Activated CD8-positive, alpha-beta T cell treated with anti-CD3 and anti-CD28 coated beads for 36 hours (primary cell): ENCODE measurements around the gene ARHGAP26. TPM values are rescaled to one million over a fixed set of nuclear protein-coding genes. Genes with fewer than 3 reads are reported as not detected.

Experiments
- ATAC-seq: fragments of 200-7000 bp; cut with Tn5 transposase; one replicate; pipeline ENCODE4 v1.10.0; 2021; ENCODE audit warnings: mild to moderate bottlenecking, moderate library complexity
- CTCF ChIA-PET: fragments of 350-600 bp; sonication (Branson Sonifier 250); formaldehyde crosslinking; loops from one replicate; lab custom pipeline; 2021; ENCODE audit warnings: antibody characterized with exemption; lab: Charles Lee
- POLR2A ChIA-PET: fragments of 350-600 bp; sonication (Branson Sonifier 250); formaldehyde crosslinking; loops from one replicate; lab custom pipeline; 2021; ENCODE audit warnings: antibody characterized with exemption; lab: Charles Lee
- DNase-seq: peaks from one replicate; pipeline ENCODE4 v3.0.0-alpha.2; 2020
- H3K27ac Mint-ChIP-seq: one replicate; pipeline ENCODE4 v1.8.0; 2021; ENCODE audit warnings: mild to moderate bottlenecking, mixed read lengths
- H3K27me3 Mint-ChIP-seq: one replicate; pipeline ENCODE4 v1.8.0; 2021; ENCODE audit warnings: mixed read lengths
- H3K36me3 Mint-ChIP-seq: one replicate; pipeline ENCODE4 v1.8.0; 2021; ENCODE audit warnings: low read depth, mixed read lengths
- H3K4me1 Mint-ChIP-seq: one replicate; pipeline ENCODE4 v1.8.0; 2021; ENCODE audit warnings: low read depth, mixed read lengths
- H3K4me3 Mint-ChIP-seq: one replicate; pipeline ENCODE4 v1.8.0; 2021; ENCODE audit warnings: mild to moderate bottlenecking, moderate library complexity, mixed read lengths
- H3K9me3 Mint-ChIP-seq: one replicate; pipeline ENCODE4 v1.8.0; 2021; ENCODE audit warnings: mixed read lengths
- CTCF ChIP-seq: fragments of 200-600 bp; IDR thresholded peaks from one replicate; pipeline ENCODE4 v1.8.0; 2022; ENCODE audit warnings: antibody characterized with exemption, mild to moderate bottlenecking
- intact Hi-C: fragments of 100-400 bp; cut with micrococcal nuclease; formaldehyde crosslinking; loops from one replicate; pipeline ENCODE4 v1.10.0; 2022
- total RNA-seq, 2 experiments: library from RNA; stranded (reverse); gene quantifications; one replicate each; pipeline ENCODE4 v1.2.3, GENCODE V29; 2021

Gene ARHGAP26
- total RNA-seq, 2 experiments from 2014 or later = 12.7 to 18.0 TPM

GRCh38 chr5:142911775-142912174 lies 141.6 kb downstream of the ARHGAP26 start:
- Mint-ChIP-seq H3K36me3 (peaks cover 15% of the 10 kb centered on the region), H3K9me3 (no peaks in the 10 kb centered on the region), H3K4me3 (no peak overlapping the region), H3K27ac (no peak overlapping the region), H3K27me3 (no peaks in the 10 kb centered on the region), H3K4me1 (no peaks in the 10 kb centered on the region)
- intact Hi-C loops = no loop called here
- no peak for TF ChIP-seq CTCF
- CTCF ChIA-PET = interaction anchor here (0.7 to 1.0 kb wide), 3 partner anchors 14 to 213 kb away, joined by 3 read pairs; no protein-coding TSS in a partner anchor
- ATAC-seq (no peak), DNase-seq (no peak)
- POLR2A ChIA-PET = no interaction called here

GRCh38 chr5:142913728-142914338 lies 143.7 kb downstream of the ARHGAP26 start:
- H3K9me3 Mint-ChIP-seq = no peaks in the 10 kb centered on the region
- ChIA-PET POLR2A (interaction anchor here (0.9 kb wide), 1 partner anchor 12 kb away, joined by 3 read pairs; no protein-coding TSS in a partner anchor), CTCF (interaction anchor here (0.9 to 3.1 kb wide), 6 partner anchors 15 to 215 kb away, joined by 3 to 13 read pairs (median 5); no protein-coding TSS in a partner anchor)
- no peak overlapping the region for H3K27ac Mint-ChIP-seq
- intact Hi-C loops = no loop called here
- DNase-seq (no peak), ATAC-seq (no peak)
- no peaks in the 10 kb centered on the region for H3K4me1 Mint-ChIP-seq
- no peak for TF ChIP-seq CTCF
- no peaks in the 10 kb centered on the region for H3K27me3 Mint-ChIP-seq
- no peak overlapping the region for H3K4me3 Mint-ChIP-seq
- peaks cover 7% of the 10 kb centered on the region for H3K36me3 Mint-ChIP-seq

GRCh38 chr5:142915038-142915437 lies 144.9 kb downstream of the ARHGAP26 start:
- no peak overlapping the region for H3K4me3 Mint-ChIP-seq
- no peak overlapping the region for H3K27ac Mint-ChIP-seq
- no peaks in the 10 kb centered on the region for H3K27me3 Mint-ChIP-seq
- DNase-seq = no peak
- intact Hi-C loops = no loop called here
- no peaks in the 10 kb centered on the region for H3K4me1 Mint-ChIP-seq
- H3K36me3 Mint-ChIP-seq = peaks cover 7% of the 10 kb centered on the region
- ChIA-PET CTCF (interaction anchor here (1.1 to 3.1 kb wide), 4 partner anchors 13 to 201 kb away, joined by 4 to 13 read pairs (median 9); no protein-coding TSS in a partner anchor), POLR2A (no interaction called here)
- no peaks in the 10 kb centered on the region for H3K9me3 Mint-ChIP-seq
- TF ChIP-seq CTCF = no peak
- no peak for ATAC-seq

- no peaks in the 10 kb centered on the region for H3K27me3 Mint-ChIP-seq
- no peaks in the 10 kb centered on the region for H3K4me1 Mint-ChIP-seq
- intact Hi-C loops = no loop called here
- DNase-seq = peak; percentile 41
- no peak for ATAC-seq
- no peaks in the 10 kb centered on the region for H3K9me3 Mint-ChIP-seq
- POLR2A ChIA-PET = interaction anchor here (0.6 kb wide), 1 partner anchor 179 kb away, joined by 3 read pairs; no protein-coding TSS in a partner anchor
- H3K27ac Mint-ChIP-seq = no peak overlapping the region
- CTCF ChIA-PET = interaction anchor here (1.0 to 3.1 kb wide), 4 partner anchors 36 to 202 kb away, joined by 3 to 13 read pairs (median 4); no protein-coding TSS in a partner anchor
- TF ChIP-seq CTCF = no peak
- no peak overlapping the region for H3K4me3 Mint-ChIP-seq
- peaks cover 6% of the 10 kb centered on the region for H3K36me3 Mint-ChIP-seq
Measured at GRCh38 chr5:142915813-142916424, 145.7 kb downstream of the ARHGAP26 start.
